ENCODE data around the gene SCN4A.
A peak's percentile ranks its signal among the peaks of the same experiment; 100 is the strongest.
"Not testable (repeated sequence)": the region's sequence is repeated elsewhere in the genome, so short reads cannot be mapped to it uniquely, and the experiment has no call there.

The SCN4A gene

GRCh38 chr17:63917646-63918045 is 55.1 kb downstream of the SCN4A start:
- DNase-seq (ENCODE audit: low read depth in 2 of 3, low spot score in 2 of 3): no peak

GRCh38 chr17:63917206-63917605 is 55.5 kb downstream of the SCN4A start:
- not testable (repeated sequence) for DNase-seq (ENCODE audit: low read depth in 2 of 3, low spot score in 2 of 3)

DNA sequence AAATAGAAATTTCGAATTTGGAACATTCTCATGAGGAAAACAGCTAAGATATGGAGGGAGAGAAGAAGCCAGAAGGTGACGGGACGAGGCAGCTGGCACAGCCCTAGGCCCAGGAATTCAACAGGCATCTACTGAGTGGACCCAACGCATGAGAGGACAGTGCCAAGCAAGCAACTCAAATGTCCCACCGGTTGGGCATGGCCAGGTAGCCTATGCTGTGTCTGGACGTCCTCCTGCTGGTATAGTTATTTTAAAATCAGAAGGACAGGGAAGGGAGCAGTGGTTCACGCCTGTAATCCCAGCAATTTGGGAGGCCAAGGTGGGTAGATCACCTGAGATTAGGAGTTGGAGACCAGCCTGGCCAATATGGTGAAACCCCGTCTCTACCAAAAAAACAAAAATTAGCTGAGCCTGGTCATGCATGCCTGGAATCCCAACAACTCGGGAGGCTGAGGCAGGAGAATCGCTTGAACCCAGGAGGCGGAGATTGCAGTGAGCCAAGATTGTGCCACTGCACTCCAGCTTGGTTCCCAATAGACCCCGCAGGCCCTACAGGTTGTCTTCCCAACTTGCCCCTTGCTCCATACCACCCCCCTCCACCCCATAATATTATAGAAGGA is 56.0 kb downstream of the SCN4A start:
- no peak for DNase-seq (ENCODE audit: low read depth in 2 of 3, low spot score in 2 of 3)

DNA sequence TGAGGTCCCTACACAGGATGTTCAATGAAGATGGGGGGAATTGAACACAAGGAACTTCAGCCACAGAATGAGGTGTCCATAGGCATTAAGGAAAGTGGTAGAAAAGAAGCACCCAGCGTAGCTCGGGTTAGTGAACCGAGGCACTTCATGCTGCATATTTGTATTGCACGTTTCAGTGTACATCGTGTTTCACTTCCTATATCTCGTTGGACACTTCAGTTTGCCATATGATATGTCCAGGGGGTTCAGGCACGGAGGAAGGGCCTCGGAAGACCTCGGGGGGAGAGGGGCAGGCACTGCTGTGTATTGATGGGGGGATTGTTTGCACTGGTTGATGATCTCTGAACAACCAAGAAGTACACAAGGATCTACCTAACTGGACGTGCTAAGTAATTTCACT is 57.0 kb downstream of the SCN4A start:
- not testable (repeated sequence) for DNase-seq (ENCODE audit: low read depth in 2 of 3, low spot score in 2 of 3)

GRCh38 chr17:63914471-63914870 is 58.2 kb downstream of the SCN4A start:
- no peak for DNase-seq (ENCODE audit: low read depth in 2 of 3, low spot score in 2 of 3)

- peak in 2 of 3 experiments; percentile 44 to 73 for DNase-seq (ENCODE audit: low read depth in 2 of 3, low spot score in 2 of 3)
These were observed 61.0 kb downstream of the SCN4A start for GRCh38 chr17:63911657-63912100.

- DNase-seq (ENCODE audit: low read depth in 2 of 3, low spot score in 2 of 3): no peak
These were observed 61.6 kb downstream of the SCN4A start, which contains the start of gene CSHL1 for GRCh38 chr17:63911041-63911635. CSHL1 (minus strand) TSS chr17:63911258; CDS start chr17:63911196, 62 bp downstream.

DNA sequence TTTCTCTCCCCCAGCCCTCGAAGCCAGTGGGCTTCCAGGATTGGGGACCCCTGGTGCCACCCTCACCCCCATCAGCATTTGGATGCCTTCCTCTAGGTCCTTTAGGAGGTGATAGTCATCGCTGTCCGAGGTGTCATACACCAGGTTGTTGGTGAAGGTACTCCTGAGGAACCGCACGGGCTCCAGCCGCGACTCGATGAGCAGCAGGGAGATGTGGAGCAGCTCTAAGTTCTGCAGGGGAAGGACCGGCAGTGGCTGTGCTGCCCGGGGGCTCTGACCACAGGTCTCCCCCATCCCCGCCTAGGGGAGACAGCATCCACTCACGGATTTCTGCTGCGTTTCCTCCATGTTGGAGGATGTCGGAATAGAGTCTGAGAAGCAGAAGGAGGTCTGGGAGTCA is 62.6 kb downstream of the SCN4A start:
- DNase-seq (ENCODE audit: low read depth in 2 of 3, low spot score in 2 of 3): no peak

GRCh38 chr17:63909586-63909985 is 63.1 kb downstream of the SCN4A start:
- DNase-seq (ENCODE audit: low read depth in 2 of 3, low spot score in 2 of 3): not testable (repeated sequence)

- not testable (repeated sequence) for DNase-seq (ENCODE audit: low read depth in 2 of 3, low spot score in 2 of 3)
These were observed 65.4 kb downstream of the SCN4A start for GRCh38 chr17:63907161-63907778.

DNA sequence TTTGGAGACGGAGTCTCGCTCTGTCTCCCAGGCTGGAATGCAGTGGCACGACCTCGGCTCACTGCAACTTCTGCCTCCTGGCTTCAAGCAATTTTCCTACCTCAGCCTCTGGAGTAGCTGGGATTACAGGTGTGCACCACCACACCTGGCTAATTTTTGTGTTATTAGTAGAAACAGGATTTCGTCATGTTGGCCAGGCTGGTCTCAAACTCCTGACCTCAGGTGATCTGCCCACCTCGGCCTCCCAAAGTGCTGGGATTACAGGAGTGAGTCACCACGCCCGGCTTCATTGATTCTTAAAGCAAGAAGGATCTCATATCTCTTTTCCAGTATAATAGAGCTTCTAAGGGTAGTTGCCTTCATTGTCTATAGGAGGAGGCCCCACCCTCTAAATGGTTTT is 67.9 kb downstream of the SCN4A start:
- DNase-seq (ENCODE audit: low read depth in 2 of 3, low spot score in 2 of 3): not testable (repeated sequence)

DNA sequence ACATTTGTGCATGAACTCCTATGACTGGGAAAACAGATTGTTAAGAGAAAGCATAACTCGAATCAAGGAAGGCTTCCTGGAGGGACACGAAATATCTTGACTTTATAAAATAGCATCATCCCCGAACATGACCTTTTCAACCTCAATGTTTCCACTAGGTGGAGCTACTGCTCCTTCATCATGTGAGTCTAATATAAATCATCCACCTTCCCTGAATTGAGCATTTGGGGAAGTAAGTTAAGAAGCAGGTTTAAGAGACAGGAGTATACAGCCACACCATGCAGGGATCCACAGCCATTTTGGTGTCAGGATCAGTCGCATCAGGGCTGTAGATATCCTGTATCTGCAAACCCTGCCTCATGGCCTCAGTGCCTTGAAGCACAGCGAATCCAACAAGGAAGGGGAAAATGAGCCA is 68.9 kb downstream of the SCN4A start:
- DNase-seq (ENCODE audit: low read depth in 2 of 3, low spot score in 2 of 3): not testable (repeated sequence)

- DNase-seq (ENCODE audit: low read depth in 2 of 3, low spot score in 2 of 3): not testable (repeated sequence)
These were observed 70.7 kb downstream of the SCN4A start for GRCh38 chr17:63901971-63902370.

DNA sequence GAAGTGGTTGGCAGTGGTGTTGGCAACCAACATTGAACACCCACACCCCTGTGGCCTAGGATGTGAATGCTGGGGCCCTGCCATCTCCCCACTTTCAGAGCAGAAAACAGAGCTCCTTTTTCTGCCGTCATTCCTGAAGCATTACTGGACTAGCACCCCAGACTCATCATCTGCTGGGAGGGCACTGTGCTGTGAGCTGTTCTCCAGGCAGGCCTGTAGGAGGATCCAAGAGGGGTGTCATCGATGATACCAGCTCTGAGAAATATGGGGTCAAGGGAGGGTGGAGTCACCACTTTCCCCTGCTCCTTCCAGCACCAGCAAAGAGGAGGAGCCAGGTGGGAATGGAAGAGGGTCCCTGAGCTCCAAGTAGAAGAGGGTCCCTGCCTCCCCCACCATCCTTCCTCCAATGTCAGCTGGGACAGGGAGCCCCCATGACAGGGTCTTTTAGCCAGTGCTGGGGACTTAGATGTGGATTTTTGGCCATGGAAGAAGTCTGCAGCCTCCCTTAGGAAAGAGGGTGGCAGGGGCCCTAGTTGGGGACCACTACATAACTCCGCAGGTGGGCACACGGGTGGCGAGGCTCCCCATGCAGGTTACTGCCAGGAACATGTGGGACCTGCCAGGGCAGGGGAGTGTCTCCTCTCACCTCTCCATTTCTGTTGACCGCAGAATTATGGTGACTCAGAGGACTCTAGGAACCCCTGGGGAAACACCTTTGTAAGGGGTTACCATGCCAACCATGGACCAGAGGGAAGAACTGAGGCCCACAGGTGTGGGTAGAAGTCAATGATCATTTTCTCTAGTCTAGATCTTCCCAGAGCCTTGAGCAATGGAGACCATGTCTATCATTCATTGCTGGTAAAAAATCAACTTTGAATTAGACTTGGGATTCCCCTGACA is 73.6 kb downstream of the SCN4A start:
- DNase-seq (ENCODE audit: low read depth in 2 of 3, low spot score in 2 of 3): not testable (repeated sequence)

GRCh38 chr17:63896524-63897354 is 76.0 kb downstream of the SCN4A start, which contains the start of gene CSH1:
CSH1 (minus strand) TSS chr17:63896574; CDS start chr17:63896511, 63 bp downstream.
- DNase-seq (ENCODE audit: low read depth in 2 of 3, low spot score in 2 of 3): not testable (repeated sequence)

DNA sequence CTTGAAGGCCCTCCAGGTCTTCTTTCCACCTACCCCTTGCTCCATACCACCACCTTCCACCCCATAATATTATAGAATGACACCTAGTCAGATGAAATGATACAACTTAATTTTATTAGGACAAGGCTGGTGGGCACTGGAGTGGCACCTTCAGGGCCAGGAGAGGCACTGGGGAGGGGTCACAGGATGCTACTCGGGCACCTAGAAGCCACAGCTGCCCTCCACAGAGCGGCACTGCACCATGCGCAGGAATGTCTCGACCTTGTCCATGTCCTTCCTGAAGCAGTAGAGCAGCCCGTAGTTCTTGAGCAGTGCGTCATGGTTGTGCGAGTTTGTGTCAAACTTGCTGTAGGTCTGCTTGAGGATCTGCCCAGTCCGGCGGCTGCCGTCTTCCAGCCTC is 77.9 kb downstream of the SCN4A start:
- DNase-seq (ENCODE audit: low read depth in 2 of 3, low spot score in 2 of 3): not testable (repeated sequence)

DNA sequence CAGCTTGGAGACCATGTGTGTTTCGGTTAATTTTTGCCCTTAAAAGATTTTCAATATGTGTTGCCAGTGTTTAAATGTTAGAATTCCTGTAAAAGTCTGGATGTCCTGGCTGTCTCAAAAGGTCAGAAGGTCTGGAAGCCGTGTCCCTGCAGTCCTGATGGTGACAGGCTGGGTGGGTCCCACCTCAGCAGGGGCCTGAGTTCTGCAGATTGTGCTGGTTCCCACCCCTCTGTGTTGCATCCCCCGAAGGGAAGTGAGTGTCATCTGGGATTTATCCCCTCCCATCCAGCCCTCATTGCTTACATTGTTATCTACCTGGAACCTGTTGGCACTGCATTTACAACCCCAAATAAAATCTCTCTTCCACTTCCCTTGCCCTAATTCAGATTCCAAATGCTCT is 78.7 kb downstream of the SCN4A start:
- DNase-seq (ENCODE audit: low read depth in 2 of 3, low spot score in 2 of 3): not testable (repeated sequence)

DNA sequence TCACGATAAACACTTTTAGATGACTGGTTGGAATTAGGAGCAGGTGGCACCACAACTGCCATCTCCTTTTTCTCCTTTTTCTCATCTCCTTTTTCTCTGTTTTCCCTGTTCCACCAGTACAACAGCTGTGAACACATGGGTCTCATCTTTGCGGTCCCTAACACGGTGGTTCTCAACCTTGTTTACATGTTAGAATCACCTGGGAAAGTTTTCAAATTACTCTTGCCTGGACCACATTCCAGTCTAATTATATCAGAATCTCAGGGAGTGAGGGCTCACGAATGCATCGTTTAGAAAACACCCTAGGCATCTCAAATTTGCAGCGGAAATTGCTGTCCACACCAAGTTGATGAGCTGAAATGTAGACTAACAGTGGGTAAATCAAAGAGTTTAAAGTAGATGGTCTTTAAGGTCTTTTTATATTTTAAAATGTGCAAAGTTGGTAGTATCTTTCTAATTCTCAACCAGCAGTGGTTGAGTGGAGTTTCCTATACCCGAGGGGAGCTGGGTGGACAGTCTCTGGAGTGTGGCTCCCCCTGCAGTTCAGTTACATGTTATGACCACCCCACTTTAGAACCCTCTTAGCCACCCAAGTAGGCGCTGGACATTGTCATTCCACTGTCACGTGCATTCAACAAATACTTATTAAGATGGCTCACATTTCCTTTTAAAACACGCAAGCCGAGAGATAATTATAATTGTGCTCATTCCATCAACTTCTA is 80.2 kb downstream of the SCN4A start:
- DNase-seq (ENCODE audit: low read depth in 2 of 3, low spot score in 2 of 3): not testable (repeated sequence)

- DNase-seq (ENCODE audit: low read depth in 2 of 3, low spot score in 2 of 3): not testable (repeated sequence)
These were observed 83.5 kb downstream of the SCN4A start for GRCh38 chr17:63889026-63889848.

Data from activated CD8-positive, alpha-beta memory T cell treated with anti-CD3 and anti-CD28 coated beads for 48 hours (primary cell).